ENCODE measurements around the gene NRCAM.

The NRCAM gene

GRCh38 chr7:108234971-108235450 is 221.2 kb downstream of the NRCAM start:
- TF ChIP-seq ZFX (IDR thresholded peaks at IDR 0.05) = no peak
- no peak for TF ChIP-seq CTCF (conservative IDR thresholded peaks at IDR 0.05)
- H3K27ac ChIP-seq = no peak overlapping the region

GRCh38 chr7:108234281-108234680 is 222.0 kb downstream of the NRCAM start:
- TF ChIP-seq CTCF (conservative IDR thresholded peaks at IDR 0.05) = no peak
- TF ChIP-seq ZFX (IDR thresholded peaks at IDR 0.05) = no peak
- no peak overlapping the region for H3K27ac ChIP-seq

GRCh38 chr7:108232076-108232475 is 224.2 kb downstream of the NRCAM start:
- TF ChIP-seq ZFX (IDR thresholded peaks at IDR 0.05) (no peak), CTCF (conservative IDR thresholded peaks at IDR 0.05) (no peak)
- no peak overlapping the region for H3K27ac ChIP-seq

- no peak for TF ChIP-seq CTCF (conservative IDR thresholded peaks at IDR 0.05)
- TF ChIP-seq ZFX (IDR thresholded peaks at IDR 0.05) = no peak
- no peak overlapping the region for H3K27ac ChIP-seq
Observed at GRCh38 chr7:108231221-108231620, 225.0 kb downstream of the NRCAM start.

- no peak overlapping the region for H3K27ac ChIP-seq
Observed at GRCh38 chr7:108227366-108227765, 228.9 kb downstream of the NRCAM start.

GRCh38 chr7:108226816-108227299 is 229.4 kb downstream of the NRCAM start:
- TF ChIP-seq CTCF (conservative IDR thresholded peaks at IDR 0.05) (no peak), ZFX (IDR thresholded peaks at IDR 0.05) (no peak)
- H3K27ac ChIP-seq = no peak overlapping the region

More at GRCh38 chr7:108227366-108227765, 228.9 kb downstream of the NRCAM start:
- TF ChIP-seq CTCF (conservative IDR thresholded peaks at IDR 0.05) = no peak
- no peak for TF ChIP-seq ZFX (IDR thresholded peaks at IDR 0.05)

- no peak; the same call in 1 of the 2 replicates for TF ChIP-seq CTCF (conservative IDR thresholded peaks at IDR 0.05)
- no peak for TF ChIP-seq ZFX (IDR thresholded peaks at IDR 0.05)
- H3K27ac ChIP-seq = no peak overlapping the region
Observed at GRCh38 chr7:108225531-108226181, 230.6 kb downstream of the NRCAM start.

Measured in C4-2B (cell line).